Stimulated activated CD8-positive, alpha-beta memory T cell treated with anti-CD3 and anti-CD28 coated beads, Interleukin-4, amount 100 ng/mL, for 4 hours (primary cell): ENCODE measurements around the gene DLG2.

ENCODE experiments used
- DNase-seq, 2 donors: peaks; one replicate each; pipeline ENCODE4 v3.0.0-alpha.2; 2020; ENCODE audit warnings: low read depth in 2 of 2, low spot score in 1 of 2

DLG2 gene

DNA sequence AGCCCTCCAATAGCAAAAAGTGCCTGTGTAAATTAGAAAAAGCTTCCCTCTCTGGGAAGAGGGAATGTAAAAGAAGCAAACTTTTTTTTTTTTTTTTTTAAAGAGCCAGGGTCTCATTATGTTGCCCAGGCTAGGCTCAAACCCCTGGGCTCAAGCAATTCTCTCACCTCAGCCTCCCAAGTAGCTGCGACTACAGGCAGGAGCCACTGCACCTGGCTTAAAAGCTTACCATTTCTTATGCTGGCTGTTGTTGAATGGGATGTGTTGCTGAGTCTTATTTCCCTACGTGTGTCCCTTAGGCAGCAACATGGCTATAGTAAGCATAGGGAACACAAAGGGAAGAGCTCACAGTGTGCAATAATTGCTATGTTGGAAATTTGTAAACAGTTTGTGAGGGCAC is 2115.5 kb downstream of the DLG2 start:
- no peak for DNase-seq

DNA sequence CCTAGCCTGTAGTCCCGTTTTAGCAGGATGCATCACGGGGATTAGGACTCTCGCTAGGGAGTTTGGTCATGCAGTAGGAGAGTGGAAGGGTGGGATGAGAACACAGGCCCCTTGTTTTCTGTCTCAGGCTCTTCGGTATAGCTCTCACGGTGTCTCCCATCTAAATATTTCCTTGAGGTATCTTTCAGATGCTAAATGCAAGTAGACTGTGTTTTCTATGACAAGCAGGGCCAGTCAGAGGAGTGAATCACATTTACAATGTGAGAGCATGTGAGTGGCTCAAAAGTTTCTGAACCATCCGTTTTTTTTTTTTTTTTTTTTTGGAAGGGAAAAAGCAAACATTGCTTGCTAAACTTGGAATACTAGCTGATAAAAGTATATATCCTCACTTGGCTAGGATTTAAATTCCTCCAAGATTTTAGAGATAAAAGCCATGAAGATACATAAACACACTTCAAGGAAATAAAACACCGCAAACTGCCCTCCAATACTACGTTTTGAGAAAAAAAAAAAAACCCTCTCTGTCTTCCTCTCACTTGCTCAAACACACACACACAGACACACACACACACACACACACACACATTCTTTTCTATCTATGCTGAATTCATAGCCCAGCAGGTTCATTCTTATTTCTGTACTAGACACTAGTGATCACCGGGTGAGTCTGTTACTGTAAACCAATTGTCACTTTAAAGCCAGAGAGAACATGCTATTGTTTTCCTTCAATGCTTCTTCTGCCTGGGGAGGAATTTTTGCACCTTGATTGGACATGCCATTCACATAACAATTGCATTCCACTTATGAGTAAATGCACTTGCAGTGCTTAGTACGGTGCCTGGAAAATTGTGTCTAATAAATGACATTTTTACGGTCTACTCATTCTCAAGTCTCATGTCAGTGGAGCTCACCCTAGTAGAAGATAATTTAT is 2116.3 kb downstream of the DLG2 start:
- no peak for DNase-seq

DNA sequence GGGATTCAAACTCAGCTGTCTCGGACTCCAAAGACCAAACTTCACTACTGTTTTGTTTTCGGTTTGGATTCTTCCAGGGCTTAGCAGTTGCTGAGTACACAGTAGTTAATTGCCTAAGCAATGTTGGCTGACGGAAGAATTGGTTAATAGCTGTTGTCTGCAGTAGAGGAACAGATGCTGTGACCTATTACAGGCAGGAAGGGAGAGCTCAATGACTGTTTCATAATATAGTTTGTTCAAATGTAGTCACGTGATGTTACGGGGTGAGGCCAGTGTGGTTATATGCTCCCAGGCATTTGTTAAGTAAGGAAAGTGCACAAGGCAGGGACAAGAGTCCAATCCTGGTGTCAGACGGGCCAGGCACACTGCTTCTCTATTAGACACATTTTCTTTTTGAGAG is 2118.3 kb downstream of the DLG2 start:
- no peak for DNase-seq

DNA sequence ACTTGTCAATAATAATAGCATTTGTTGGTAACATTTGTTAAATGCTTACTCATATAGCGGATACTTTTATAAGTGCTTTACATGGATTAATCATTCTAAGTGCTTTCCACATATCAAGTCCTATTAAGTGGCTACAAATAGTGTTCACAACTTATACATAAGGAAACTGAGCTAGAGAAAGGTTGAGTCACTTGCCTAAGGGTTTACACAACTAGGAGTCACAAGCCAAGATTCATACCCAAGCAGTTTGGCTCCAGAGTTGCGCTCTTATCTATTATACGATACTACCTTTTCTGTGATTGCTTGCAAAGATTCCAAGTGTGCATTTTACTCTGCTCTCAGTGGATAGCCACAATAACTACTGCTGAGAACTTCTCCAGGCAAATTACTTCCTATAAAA is 2125.1 kb downstream of the DLG2 start:
- DNase-seq = no peak

DNA sequence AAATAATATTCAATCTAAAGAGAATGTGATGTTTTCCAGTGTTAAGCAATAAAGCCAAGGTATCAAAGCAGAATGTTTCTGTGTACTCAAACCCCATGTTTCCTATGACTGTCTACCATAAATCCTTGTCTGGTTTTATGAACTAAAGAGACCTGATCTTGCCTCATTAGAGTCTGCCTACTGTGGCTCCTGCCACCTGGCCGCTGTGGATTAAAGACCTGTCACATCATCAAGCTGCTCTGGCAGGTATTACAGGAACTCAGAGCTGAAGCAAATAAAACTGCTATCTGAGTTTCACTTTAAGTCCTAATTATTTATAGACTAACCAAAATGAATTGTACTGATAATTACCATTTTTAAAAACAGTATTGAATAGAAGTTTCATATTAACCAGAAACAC is 2133.2 kb downstream of the DLG2 start:
- DNase-seq = no peak

DNA sequence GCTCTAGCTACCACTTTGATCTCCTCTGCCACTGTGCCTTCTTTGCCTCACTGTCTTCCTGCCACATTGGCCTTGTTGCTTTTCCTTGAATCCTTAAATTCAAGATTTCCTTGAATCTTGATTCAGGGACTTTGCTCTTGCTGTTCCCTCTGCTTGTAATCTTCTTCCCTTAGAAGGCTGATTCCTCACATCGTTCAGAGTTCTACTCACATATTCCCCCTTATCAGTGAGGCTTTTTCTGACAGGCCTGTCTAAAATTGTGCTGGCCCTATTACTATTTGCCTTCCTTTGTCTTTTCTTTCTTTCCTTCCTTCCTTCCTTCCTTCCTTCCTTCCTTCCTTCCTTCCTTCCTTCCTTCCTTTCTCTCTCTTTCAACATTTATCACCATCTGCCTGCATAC is 2134.1 kb downstream of the DLG2 start:
- DNase-seq = no peak

DNA sequence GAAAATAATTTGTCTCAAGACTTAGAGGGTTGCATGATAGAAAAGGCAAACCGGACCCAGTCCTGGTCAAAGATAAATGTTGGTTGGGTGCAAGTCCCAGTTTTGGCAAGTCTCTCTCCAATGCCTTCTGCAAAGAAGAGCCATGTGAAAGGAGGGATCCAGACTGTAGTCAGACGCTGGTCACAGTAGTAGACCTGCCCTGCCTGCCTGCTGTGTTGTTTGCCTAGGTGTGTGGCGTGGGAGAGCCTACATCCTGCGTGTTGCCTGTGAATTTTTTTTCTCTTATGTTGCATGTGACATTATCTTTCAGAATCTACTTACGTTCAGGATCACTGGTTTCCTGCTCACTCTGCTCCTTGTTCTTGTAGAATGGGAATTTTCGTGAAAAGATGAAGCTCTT is 2143.3 kb downstream of the DLG2 start:
- DNase-seq = no peak

DNA sequence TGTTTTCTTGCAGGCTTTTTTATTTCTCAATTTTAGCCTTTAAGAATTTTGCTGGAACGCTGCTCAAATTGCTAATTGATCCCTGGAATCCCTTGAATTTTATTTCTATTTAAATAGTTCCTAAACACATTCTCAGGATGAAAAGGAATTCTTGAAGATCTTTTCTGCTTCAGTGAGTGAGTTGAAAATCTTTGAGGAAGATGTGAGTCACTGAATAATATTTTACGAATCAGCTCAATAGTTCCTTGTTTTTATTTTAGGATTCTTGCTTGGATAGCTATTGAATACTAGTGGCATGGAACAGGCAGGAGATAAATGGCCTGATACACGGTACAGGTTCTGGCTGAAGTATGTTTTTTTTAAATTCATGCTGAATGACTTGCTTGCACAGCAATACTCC is 2146.3 kb downstream of the DLG2 start:
- no peak for DNase-seq

DNA sequence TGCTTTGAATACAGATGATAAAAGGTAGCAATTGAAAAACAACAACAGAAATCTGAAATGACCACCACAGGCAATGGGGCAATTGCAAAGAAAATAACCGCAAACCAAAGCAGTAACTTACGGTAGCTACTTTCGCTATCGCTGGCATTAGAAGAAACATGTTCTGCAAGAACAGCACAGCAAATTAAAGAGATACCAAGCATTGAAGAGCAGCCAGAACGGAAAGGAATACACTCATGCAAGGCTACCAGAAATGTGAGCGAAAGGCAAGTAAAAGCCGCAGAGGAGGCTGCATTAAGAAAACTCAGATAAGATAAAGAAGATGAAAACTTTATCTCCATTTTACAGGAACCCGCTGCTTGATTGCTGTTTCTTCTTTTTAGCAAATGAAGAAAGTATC is 2146.9 kb downstream of the DLG2 start:
- DNase-seq = no peak

DNA sequence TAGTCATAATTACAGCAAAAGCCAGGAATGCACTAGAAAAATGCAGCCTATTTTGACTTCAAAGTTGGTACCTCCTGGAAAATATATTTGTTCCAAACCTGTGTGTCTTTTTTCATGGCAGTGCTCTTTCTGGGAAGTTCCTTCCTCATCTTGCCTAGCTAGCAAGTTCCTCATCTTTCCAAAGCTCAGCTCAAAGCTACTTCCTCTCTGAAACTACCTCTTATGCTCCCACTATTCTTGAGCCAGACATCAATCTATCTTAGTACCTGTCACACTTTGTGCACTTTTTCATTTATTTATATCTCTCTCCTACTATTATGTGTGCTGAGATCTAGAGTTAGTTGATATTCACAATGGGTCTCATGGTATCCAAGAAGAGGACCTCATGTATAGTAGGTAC is 2149.4 kb downstream of the DLG2 start:
- no peak for DNase-seq

DNA sequence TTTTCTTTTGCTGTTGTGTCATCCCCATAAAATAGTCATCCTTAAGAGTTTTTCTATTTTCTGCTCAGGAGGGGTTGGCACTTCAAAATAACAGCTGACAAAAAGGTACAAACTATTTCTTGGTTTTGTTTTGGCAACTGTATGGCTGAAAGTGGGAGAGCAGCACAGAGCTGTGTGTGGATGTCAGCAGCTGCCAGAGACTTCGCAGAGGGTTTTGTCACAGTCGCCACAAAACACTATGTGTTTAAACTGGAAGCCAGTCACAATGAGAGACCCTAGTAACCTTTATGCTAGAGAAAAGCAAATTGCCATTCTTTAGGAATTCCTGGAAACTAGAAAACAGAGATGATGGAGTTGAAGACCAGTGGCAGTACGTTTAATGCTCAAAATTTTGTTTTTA is 2151.4 kb downstream of the DLG2 start:
- DNase-seq = no peak

DNA sequence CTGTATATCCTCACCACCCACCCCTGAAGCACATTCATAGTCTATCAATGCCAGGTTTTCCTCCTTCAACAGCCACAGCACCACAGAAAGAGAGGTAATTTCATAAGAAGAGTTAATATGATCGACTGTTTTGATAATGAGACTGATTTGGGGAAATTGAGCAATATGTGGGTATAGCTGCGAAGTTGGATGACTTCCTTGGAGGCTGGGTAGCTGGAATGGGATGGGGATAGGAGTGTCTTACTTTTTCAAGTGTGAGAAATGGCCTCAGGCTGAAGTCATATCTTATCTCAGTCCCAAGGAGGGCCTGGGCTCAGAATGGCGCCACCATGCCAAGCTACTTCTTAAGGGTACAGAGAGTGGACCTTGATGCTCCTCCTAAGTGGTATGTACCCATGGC is 2153.4 kb downstream of the DLG2 start:
- DNase-seq = no peak

DNA sequence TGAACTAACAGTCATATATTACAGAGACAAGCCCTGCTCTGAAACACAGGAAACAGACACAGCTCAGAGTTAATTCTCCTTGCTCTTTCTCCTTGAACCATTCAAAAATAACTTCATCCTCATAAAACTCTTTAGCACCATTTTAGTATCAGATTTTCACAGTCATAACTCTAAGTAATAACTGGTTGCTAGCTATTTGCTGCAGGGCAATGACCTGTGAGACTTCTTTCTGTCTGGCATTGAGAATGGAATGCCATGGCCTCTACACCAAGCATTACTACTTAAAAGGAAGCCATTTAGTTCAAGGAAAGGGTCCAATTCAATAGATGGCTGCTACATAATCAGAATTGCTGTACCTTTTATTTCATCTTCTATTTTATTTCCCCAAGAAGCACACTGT is 2154.3 kb downstream of the DLG2 start:
- DNase-seq = no peak

DNA sequence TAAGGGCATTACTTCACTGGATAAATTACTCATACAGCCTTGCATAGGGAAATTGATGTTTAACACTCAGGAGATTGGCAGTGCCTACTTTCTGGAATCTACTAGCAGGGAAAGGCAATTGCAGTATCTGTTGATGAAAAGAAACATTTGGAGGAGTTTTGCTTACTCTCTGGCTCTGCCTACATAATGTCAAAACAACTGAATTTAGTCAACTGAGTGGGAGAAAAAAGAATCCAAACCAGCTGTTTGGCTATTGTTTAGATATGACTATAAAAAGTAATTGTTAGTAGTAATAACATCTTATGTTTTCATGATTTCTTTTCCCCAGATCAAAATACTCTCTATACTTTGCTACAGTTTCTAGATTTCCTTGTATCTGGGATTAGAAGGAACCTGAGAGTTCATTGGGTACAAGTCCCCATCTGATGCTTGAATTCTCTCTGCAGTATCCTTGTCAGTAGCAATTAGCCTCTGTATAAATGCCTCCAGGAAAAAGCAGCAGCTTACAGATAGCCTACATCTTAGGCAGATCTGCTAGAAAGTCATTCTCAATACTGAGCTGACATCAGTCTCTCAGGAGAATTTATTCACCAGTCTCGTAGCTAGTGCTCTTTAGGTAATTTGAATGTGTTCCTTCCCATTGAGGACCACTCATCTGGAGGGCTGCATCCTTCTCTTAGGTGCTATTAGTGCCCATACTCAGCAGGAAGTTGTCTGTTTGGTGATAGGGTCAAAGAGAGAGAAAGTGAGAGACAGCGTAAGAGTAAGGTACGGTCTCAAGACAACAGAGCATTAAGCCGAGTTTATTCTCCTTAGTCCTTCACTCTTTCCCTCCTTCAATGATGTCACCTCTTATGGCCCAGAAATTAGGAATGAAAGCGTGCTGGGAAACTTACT is 2155.1 kb downstream of the DLG2 start:
- no peak for DNase-seq

DNA sequence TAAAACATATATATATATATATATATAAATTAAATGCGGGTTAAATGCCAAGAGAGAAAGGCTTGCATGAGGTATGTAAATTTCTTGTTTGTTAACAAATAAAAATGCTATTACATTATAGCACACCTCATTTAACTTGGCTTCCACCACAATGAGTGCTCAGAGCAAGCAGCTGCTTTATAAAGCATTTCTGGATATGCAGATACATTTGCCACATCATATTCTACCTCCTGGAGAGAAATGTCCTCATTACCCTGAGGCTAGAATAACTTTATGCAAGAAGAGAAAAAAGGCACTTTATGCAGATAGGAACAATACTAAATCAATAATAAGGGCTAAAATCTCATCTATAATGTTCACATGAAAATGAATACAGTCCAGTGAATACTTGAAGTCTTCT is 2159.3 kb downstream of the DLG2 start:
- DNase-seq = no peak

DNA sequence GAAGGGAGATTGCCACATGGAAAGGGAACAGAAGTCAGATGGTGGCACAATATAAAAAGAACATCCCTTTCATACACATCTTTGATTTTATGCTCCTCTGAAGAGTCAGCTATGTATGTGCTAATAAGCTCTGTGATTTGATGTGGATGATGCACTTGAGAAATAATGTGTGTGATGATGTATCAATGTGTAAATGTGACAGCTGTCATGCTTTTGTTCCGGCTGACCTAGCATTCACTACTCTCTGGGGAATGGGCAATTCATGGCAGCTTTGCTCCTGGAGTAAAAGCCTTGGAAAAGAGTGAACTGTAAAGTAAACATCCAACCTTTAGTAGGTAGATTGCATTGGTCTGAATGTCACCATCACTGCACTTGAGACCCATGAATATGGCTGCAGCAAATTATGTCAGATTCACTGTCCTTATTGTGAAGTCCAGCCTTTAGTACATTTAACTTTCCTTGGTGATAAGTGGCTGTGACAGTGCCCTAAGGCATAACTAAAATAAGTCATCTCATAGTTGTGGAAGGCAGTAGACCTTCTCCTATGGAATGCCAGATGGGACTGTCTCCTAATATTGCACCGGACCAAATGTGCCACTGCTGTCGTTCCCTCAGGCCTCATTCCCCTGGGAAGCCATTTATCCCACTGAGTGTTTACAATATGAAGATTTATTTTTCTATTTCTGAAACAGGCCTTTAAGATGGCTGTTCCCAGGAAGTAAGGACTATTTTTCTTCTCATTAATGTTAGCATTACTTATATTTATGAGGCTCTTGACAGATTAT is 2162.8 kb downstream of the DLG2 start:
- no peak for DNase-seq

DNA sequence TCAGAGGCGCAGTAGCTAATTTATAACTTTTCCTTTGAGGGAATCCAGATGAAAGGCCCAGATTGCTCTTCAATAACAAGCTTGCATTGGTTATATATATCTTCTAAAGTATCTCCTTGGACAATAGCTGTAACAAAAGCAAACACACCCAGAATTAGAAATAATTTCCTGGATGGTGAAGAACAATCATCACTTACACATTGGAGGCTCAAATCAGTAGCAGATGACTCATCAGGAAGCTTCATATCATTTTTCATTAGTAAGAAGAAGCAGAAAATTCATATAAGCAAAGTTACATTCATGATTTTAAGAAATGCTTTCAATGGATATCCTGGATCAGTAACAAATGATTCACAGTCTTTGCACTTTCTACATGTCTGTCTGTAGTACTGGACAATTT is 2167.3 kb downstream of the DLG2 start:
- no peak for DNase-seq

DNA sequence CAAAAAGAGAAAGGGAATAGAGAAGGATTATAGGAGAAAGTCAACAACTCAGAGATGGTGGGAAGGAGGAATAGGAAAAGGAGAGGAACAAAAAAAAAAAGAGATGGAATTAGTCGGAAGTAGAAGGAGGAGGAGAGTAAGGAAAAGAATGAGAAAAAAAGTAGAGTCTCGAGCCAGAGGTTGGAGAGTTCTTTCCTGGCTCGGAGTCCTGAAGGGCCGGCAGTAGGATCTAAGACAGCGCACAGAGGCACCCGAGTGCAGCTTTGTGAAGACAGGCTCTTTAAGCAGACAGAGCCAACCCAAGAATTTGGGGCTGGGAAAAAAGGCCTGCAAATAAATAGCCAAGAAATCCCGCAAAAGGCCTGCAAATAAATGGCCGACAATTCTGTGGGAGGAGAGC is 2170.6 kb downstream of the DLG2 start:
- no peak for DNase-seq

DNA sequence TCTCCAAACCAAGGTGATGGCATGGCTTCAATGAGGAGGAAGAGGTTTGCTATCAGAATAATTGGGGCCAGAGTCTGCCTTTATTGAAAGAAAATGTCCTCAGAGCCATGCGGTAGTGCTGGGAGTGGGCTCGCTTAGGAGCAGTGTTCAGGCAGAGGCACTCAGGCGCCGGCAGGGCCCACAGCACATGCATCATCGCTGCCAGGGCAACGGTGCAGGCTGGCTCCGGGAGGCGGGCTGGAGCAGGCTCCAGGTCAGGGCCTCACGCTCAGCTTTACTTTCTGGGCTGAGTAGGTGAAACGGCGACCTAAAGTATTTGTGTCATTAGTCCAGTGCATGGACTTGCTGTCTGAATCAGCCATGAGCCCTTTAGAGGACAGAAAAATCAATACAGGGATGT is 2171.1 kb downstream of the DLG2 start:
- DNase-seq = no peak

DNA sequence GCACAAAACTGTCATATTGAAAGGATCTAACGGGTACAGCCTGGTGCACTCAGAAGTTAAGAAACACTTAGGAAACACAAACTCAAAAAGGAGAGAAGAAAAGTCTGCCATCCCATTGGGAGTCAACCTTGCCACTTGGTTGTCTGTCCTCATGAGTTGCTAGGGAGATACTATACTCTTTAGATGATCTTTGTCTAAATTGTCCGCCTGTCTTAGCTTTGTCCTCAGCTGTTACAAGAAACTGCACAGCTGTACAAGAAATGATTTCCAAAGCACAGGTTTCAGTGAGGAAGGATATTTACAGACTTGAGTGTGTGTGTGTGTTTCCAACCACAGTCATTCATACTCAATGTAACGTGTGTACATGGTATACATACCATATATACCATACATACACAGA is 2171.8 kb downstream of the DLG2 start:
- no peak for DNase-seq

DNA sequence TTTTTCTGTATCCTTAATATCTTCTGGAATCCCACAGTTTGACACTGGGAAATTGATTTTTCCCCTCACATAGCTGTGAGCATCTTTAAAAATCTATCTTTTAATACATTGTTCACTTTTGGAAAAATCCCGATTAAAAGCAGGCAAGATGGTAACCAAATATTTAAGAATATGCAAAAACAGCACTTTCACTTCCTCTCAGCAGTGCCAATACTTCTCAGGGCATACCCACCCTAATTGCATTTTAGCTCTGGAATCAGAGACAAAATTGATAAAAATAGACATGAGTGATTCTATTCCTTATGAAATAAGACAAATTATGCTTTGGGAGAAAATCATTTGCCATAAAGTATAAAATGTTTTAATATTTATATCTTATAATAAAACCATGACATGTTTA is 2172.5 kb downstream of the DLG2 start:
- no peak for DNase-seq
